C4-2B (cell line): ENCODE data around the gene C20orf141.

Source experiments
- H3K27ac ChIP-seq: fragments of 450-650 bp; 2 replicates; pipeline ENCODE4 v1.5.1; 2017
- CTCF ChIP-seq: fragments of 450-650 bp; conservative IDR thresholded peaks from 2 replicates; pipeline ENCODE4 v1.5.1; 2017; ENCODE audit warnings: mild to moderate bottlenecking
- ZFX ChIP-seq: fragments of 450-650 bp; IDR thresholded peaks from 2 replicates; pipeline ENCODE4 v1.6.1; 2017

C20orf141 gene

GRCh38 chr20:2800521-2801285 lies 14.1 kb upstream of the C20orf141 start, which contains the start of gene CPXM1:
Gene CPXM1 (minus strand): TSS chr20:2800627. CDS start chr20:2800572, 55 bp downstream.
- H3K27ac ChIP-seq = no peak within 1 kb of the TSS
- TF ChIP-seq ZFX = no peak
- TF ChIP-seq CTCF = no peak

GRCh38 chr20:2801286-2801728 lies 13.5 kb upstream of the C20orf141 start:
- no peak overlapping the region for H3K27ac ChIP-seq
- TF ChIP-seq CTCF (no peak), ZFX (no peak)

- no peak for TF ChIP-seq ZFX
- no peak for TF ChIP-seq CTCF
- H3K27ac ChIP-seq = no peak overlapping the region
These were observed 10.6 kb upstream of the C20orf141 start for GRCh38 chr20:2804041-2804828.

- H3K27ac ChIP-seq = no peak overlapping the region
- TF ChIP-seq CTCF = no peak
These were observed 9.7 kb upstream of the C20orf141 start for GRCh38 chr20:2804852-2805688.

- no peak for TF ChIP-seq ZFX
- TF ChIP-seq CTCF = no peak
- H3K27ac ChIP-seq = no peak overlapping the region
These were observed 9.0 kb upstream of the C20orf141 start for GRCh38 chr20:2805689-2806350.

GRCh38 chr20:2806351-2806701 lies 8.5 kb upstream of the C20orf141 start:
- TF ChIP-seq ZFX = no peak
- no peak for TF ChIP-seq CTCF
- H3K27ac ChIP-seq = no peak overlapping the region
